ENCODE measurements around the gene TRPV2. TPM values are rescaled to one million over a fixed set of nuclear protein-coding genes. Genes with fewer than 3 reads are reported as not detected.
A peak's percentile ranks its signal among the peaks of the same experiment; 100 is the strongest.

TRPV2 gene
- total RNA-seq, 6 donors from 2014 or later: 33.4 to 127 (median 48.6) TPM

- WGBS, 2 donors: 54 to 76% methylated on average over 10 to 12 of the region's 13 CpGs
- peak in 1 of 2 donors; percentile 22 for ATAC-seq (ENCODE audit: low FRiP score in 2 of 2)
- no peak overlapping the region for H3K4me3 ChIP-seq
- H3K27ac ChIP-seq: no peak overlapping the region
- H3K27me3 ChIP-seq: no peaks in the 10 kb centered on the region
- H3K4me1 ChIP-seq: peaks cover 0 to 23% (median 6%) of the 10 kb centered on the region in 4 donors
- H3K9me3 ChIP-seq: no peaks in the 10 kb centered on the region
- peak; percentile 45 for DNase-seq
- H3K36me3 ChIP-seq: no peaks in the 10 kb centered on the region
- no peak for TF ChIP-seq EP300 (IDR thresholded peaks at IDR 0.05)
- TF ChIP-seq POLR2A (IDR thresholded peaks at IDR 0.05): no peak
- peak in 3 of 6 experiments; percentile 14 to 34 (median 14) for TF ChIP-seq CTCF (IDR thresholded peaks at IDR 0.05)
- TF ChIP-seq POLR2AphosphoS5 (IDR thresholded peaks at IDR 0.05): no peak
Measured at GRCh38 chr17:16463358-16464302, 48.3 kb downstream of the TRPV2 start.

GRCh38 chr17:16464303-16465051 lies 49.1 kb downstream of the TRPV2 start:
- DNase-seq (no peak), ATAC-seq (ENCODE audit: low FRiP score in 2 of 2) (no peak)
- 77 to 86% methylated on average over 12 of the region's 12 CpGs for WGBS, 2 donors
- no peaks in the 10 kb centered on the region for H3K9me3 ChIP-seq
- H3K4me1 ChIP-seq: peaks cover 0 to 23% (median 6%) of the 10 kb centered on the region in 4 donors
- no peak overlapping the region for H3K27ac ChIP-seq
- H3K27me3 ChIP-seq: no peaks in the 10 kb centered on the region
- no peak for TF ChIP-seq CTCF (IDR thresholded peaks at IDR 0.05)
- TF ChIP-seq POLR2A (IDR thresholded peaks at IDR 0.05): no peak
- TF ChIP-seq EP300 (IDR thresholded peaks at IDR 0.05): no peak
- TF ChIP-seq POLR2AphosphoS5 (IDR thresholded peaks at IDR 0.05): no peak
- H3K4me3 ChIP-seq: no peak overlapping the region
- no peaks in the 10 kb centered on the region for H3K36me3 ChIP-seq

- WGBS, 2 donors: 87 to 100% methylated on average over 3 of the region's 3 CpGs
- Histone ChIP-seq H3K4me1 (peaks cover 0 to 19% (median 6%) of the 10 kb centered on the region in 4 donors), H3K27ac (no peak overlapping the region), H3K4me3 (no peak overlapping the region), H3K36me3 (no peaks in the 10 kb centered on the region), H3K9me3 (no peaks in the 10 kb centered on the region), H3K27me3 (no peaks in the 10 kb centered on the region)
- no peak for TF ChIP-seq CTCF (IDR thresholded peaks at IDR 0.05)
- TF ChIP-seq POLR2AphosphoS5 (IDR thresholded peaks at IDR 0.05): no peak
- TF ChIP-seq POLR2A (IDR thresholded peaks at IDR 0.05): no peak
- no peak for TF ChIP-seq EP300 (IDR thresholded peaks at IDR 0.05)
- DNase-seq: no peak
- no peak for ATAC-seq (ENCODE audit: low FRiP score in 2 of 2)
Measured at GRCh38 chr17:16465052-16465312, 49.6 kb downstream of the TRPV2 start.

- peaks cover 0 to 15% (median 6%) of the 10 kb centered on the region in 4 donors for H3K4me1 ChIP-seq
- peak in 1 of 2 donors; percentile 57 for DNase-seq
- 32 to 61% methylated on average over 3 to 4 of the region's 4 CpGs for WGBS, 2 donors
- no peak overlapping the region for H3K4me3 ChIP-seq
- no peaks in the 10 kb centered on the region for H3K9me3 ChIP-seq
- ATAC-seq (ENCODE audit: low FRiP score in 2 of 2): peak in 1 of 2 donors; percentile 71
- H3K27ac ChIP-seq: no peak overlapping the region
- no peak for TF ChIP-seq EP300 (IDR thresholded peaks at IDR 0.05)
- TF ChIP-seq POLR2AphosphoS5 (IDR thresholded peaks at IDR 0.05): no peak
- no peak for TF ChIP-seq POLR2A (IDR thresholded peaks at IDR 0.05)
- no peaks in the 10 kb centered on the region for H3K36me3 ChIP-seq
- no peaks in the 10 kb centered on the region for H3K27me3 ChIP-seq
Measured at GRCh38 chr17:16465861-16466338, 50.5 kb downstream of the TRPV2 start.

GRCh38 chr17:16466407-16466806 lies 51.0 kb downstream of the TRPV2 start:
- TF ChIP-seq EP300 (IDR thresholded peaks at IDR 0.05): no peak
- TF ChIP-seq POLR2AphosphoS5 (IDR thresholded peaks at IDR 0.05): no peak
- no peak for TF ChIP-seq POLR2A (IDR thresholded peaks at IDR 0.05)
- no peak for TF ChIP-seq CTCF (IDR thresholded peaks at IDR 0.05)
- H3K4me1 ChIP-seq: peaks cover 0 to 15% (median 6%) of the 10 kb centered on the region in 4 donors
- no peak for ATAC-seq (ENCODE audit: low FRiP score in 2 of 2)

More at GRCh38 chr17:16466407-16466806, 51.0 kb downstream of the TRPV2 start:
- H3K27ac ChIP-seq: no peak overlapping the region
- no peak for DNase-seq
- H3K9me3 ChIP-seq: no peaks in the 10 kb centered on the region
- H3K36me3 ChIP-seq: no peaks in the 10 kb centered on the region
- no peaks in the 10 kb centered on the region for H3K27me3 ChIP-seq
- 83 to 88% methylated on average over 9 of the region's 9 CpGs for WGBS, 2 donors
- no peak overlapping the region for H3K4me3 ChIP-seq
